Ovary (tissue), 10 donors: ENCODE measurements around the gene CASP10. TPM values are rescaled to one million over a fixed set of nuclear protein-coding genes. Genes with fewer than 3 reads are reported as not detected.

Experiments used
- DNase-seq, 5 donors: peaks; one replicate each; pipeline ENCODE4 v3.0.0-alpha.2; 2019 to 2020
- H3K27ac ChIP-seq, 2 donors: fragments of 200-600 bp; one replicate each; pipeline versions ENCODE4 v1.5.1 to v1.8.0; 2019 to 2022
- H3K27me3 ChIP-seq: fragments of 200-600 bp; one replicate; pipeline ENCODE4 v1.8.0; 2022
- H3K36me3 ChIP-seq: fragments of 200-600 bp; sonication (generic); one replicate; pipeline ENCODE4 v1.5.1; 2019
- H3K4me1 ChIP-seq: one replicate; pipeline ENCODE4 v1.8.1; 2013; ENCODE audit warnings: mild to moderate bottlenecking, moderate library complexity; ENCODE audit not compliant: insufficient read depth
- H3K4me3 ChIP-seq: fragments of 200-600 bp; sonication (generic); one replicate; pipeline ENCODE4 v1.5.1; 2017
- H3K9me3 ChIP-seq, 2 donors: fragments of 200-600 bp in 1 of 2; sonication (generic) in 1 of 2; one replicate each; pipeline versions ENCODE4 v1.5.1 to v1.8.1; 2013 to 2019; ENCODE audit warnings: mild to moderate bottlenecking in 1 of 2, moderate library complexity in 1 of 2
- CTCF ChIP-seq, 3 donors: fragments of 450-650 bp in 2 of 3; fragments of 200-600 bp in 1 of 3; IDR thresholded peaks; one replicate each; pipeline versions ENCODE4 v1.5.1 to v1.8.0; 2016 to 2022; ENCODE audit warnings: antibody characterized with exemption in 3 of 3, mild to moderate bottlenecking in 1 of 3
- EP300 ChIP-seq: sonication (generic); formaldehyde crosslinking; IDR thresholded peaks from one replicate; pipeline ENCODE4 v1.6.1; 2017; ENCODE audit warnings: antibody characterized with exemption
- POLR2A ChIP-seq: fragments of 450-650 bp; IDR thresholded peaks from one replicate; pipeline ENCODE4 v1.6.1; 2017; ENCODE audit warnings: antibody characterized with exemption, mild to moderate bottlenecking, moderate library complexity
- WGBS, 3 donors: extraction: QIAGEN DNeasy Blood & Tissue Kit in 1 of 3; methylation state at CpG; one replicate each; pipeline versions ENCODE4 v1.1.5 to v1.1.7; 2013 to 2017; 5-methylcytosine and 5-hydroxymethylcytosine counted together
- intact Hi-C, 4 donors: fragments of 100-400 bp; cut with DNase I; formaldehyde crosslinking; loops; one replicate each; pipeline versions ENCODE4 v1.11.0 to v1.15.1; 2022 to 2023
- long read RNA-seq, 3 donors: library from polyadenylated mRNA in 2 of 3; unstranded in 2 of 3; transcript quantifications; one replicate each; pipeline ENCODE4 v2.0.0 and lab custom pipeline, GENCODE V29; 2021 to 2026
- polyA plus RNA-seq, 2 donors: library from polyadenylated mRNA; stranded (reverse); fragments of 200-250 nt in 1 of 2; fragments of 350-450 nt in 1 of 2; fragmentation: Illumina TruSeq in 1 of 2; extraction: RNeasy Lipid Tissue Mini Kit (QIAGEN cat#74804) in 1 of 2; gene quantifications; one replicate each; pipeline ENCODE4 v1.2.3, GENCODE V29; 2013 to 2014
- total RNA-seq, 7 donors: library from RNA; depleted of rRNA in 2 of 7; stranded (reverse); fragments of >200 nt in 2 of 7; fragmentation: NEBNext Ultra II Directional in 3 of 7; extraction: Animal tissue kit (Norgen Biotek cat#: 25700) in 3 of 7; gene quantifications; one replicate each; pipeline versions ENCODE4 v1.1.0 to v1.2.4, GENCODE V29; 2016 to 2023
- donor health status: DM: no; HTN: no; CAD: no; lungs with moderate emphysema.
- donor health status: DM: no; HTN: no; CAD: no.
- donor health status: Bipolar disorder and iron deficiency.
- donor health status: DM: yes; HTN: yes; CAD: no.
- donor health status: DM: no; HTN: no; CAD: no.
- donor health status: DM: yes; HTN: yes; CAD: no.

CASP10 gene
- total RNA-seq: 10 to 100 TPM in 1 of 7 donors, 1 to 10 TPM in 6; 2.1 to 19.0 (median 3.8) TPM
- polyA plus RNA-seq: 1 to 10 TPM; 2.4 to 7.8 TPM
- long read RNA-seq, donor 1, partial matches to known transcripts: 1 of 2 reads
- long read RNA-seq, donor 1, other reads (novel, unspliced or antisense): 1 of 2 reads
- long read RNA-seq, donor 2: 0 reads
- long read RNA-seq, donor 3, partial matches to known transcripts: 0 of 1 reads
- long read RNA-seq, donor 3, other reads (novel, unspliced or antisense): 1 of 1 reads

DNA sequence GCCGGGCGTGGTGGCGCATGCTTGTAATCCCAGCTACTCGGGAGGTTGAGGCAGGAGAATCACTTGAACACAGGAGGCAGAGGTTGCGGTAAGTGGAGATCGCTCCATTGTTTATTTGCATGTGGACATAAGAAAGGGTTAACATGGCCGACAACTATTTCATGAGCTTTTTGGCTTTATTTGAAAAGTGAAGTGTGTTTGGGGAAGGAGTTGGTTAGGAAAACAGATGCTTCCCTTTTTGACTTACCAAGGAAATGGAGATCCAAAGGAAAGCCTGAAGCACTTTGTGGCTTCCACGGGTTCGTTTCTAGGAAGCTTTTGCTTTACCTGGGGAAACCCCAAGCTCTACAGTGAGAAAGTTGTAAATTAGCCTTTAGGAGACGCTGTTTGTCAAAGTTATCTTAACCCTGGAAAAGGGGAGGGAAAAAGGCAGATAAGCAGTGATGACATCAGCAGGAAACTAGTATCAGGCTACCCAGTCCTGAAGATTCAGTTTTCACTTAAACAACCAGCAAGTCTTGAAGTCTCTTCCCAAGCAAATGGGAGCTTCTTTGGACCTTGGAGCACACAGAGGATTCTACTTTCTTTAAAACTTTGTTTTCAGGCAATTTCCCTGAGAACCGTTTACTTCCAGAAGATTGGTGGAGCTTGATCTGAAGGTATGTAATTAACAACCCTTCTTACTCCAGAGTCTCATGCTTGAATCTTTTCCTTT, at the start of gene CASP10:
Gene CASP10 (plus strand): TSS at position 492 of the 715 bp plus-strand sequence. CDS start 2,637 bp downstream, outside the sequence.
- Histone ChIP-seq H3K4me3 (peak within 1 kb of the TSS; percentile 12), H3K27ac (no peak within 1 kb of the TSS), H3K36me3 (no peaks in the 10 kb centered on the region), H3K9me3 (no peaks in the 10 kb centered on the region), H3K4me1 (no peaks in the 10 kb centered on the region), H3K27me3 (no peaks in the 10 kb centered on the region)
- 48 to 51% (median 51%) methylated on average over 11 of the region's 11 CpGs for WGBS, 3 donors
- intact Hi-C loops: no loop called here
- no peak for DNase-seq
- no peak for TF ChIP-seq POLR2A
- TF ChIP-seq EP300: no peak
- TF ChIP-seq CTCF (IDR thresholded peaks at IDR 0.05): no peak

- no peak for DNase-seq
- Histone ChIP-seq H3K27ac (no peak overlapping the region), H3K4me3 (no peak overlapping the region), H3K4me1 (no peaks in the 10 kb centered on the region), H3K36me3 (no peaks in the 10 kb centered on the region), H3K27me3 (no peaks in the 10 kb centered on the region), H3K9me3 (no peaks in the 10 kb centered on the region)
- intact Hi-C loops: no loop called here
- WGBS, 3 donors: 83 to 86% (median 83%) methylated on average over 4 of the region's 4 CpGs
- TF ChIP-seq POLR2A (no peak), EP300 (no peak), CTCF (IDR thresholded peaks at IDR 0.05) (no peak)
Measured at GRCh38 chr2:201135386-201135785, 47.6 kb upstream of the CASP10 start.

DNA sequence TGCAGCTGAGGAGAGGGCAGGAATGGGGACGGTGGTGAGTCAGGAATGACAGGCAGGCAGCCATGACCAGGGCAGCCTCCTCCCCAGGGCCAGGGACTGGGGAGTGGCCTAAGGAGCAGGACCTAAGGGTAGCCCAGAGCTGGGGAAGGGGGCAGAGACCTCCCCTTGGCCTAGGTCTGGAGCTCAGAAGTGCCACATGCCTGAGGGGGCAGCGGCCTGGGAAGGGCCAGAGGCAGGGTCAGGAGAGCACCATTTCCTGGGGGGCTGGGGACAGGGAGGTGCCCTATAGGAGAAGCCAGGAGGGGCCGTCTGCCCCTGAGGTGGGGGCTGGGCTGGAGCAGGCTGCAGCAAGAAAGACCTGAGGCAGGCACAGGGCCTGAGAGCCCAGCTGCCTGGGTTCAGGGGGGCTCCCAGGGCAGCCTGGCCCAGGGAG, 46.0 kb upstream of the CASP10 start:
- H3K4me3 ChIP-seq: no peak overlapping the region
- TF ChIP-seq POLR2A: no peak
- H3K36me3 ChIP-seq: no peaks in the 10 kb centered on the region
- 90 to 94% (median 92%) methylated on average over 3 of the region's 3 CpGs for WGBS, 3 donors
- no peak overlapping the region for H3K27ac ChIP-seq
- H3K4me1 ChIP-seq: no peaks in the 10 kb centered on the region
- intact Hi-C loops: no loop called here
- DNase-seq: no peak
- no peaks in the 10 kb centered on the region for H3K27me3 ChIP-seq
- no peaks in the 10 kb centered on the region for H3K9me3 ChIP-seq

GRCh38 chr2:201137505-201138400, 45.2 kb upstream of the CASP10 start:
- Histone ChIP-seq H3K4me1 (no peaks in the 10 kb centered on the region), H3K36me3 (no peaks in the 10 kb centered on the region), H3K27me3 (no peaks in the 10 kb centered on the region), H3K27ac (no peak overlapping the region), H3K9me3 (no peaks in the 10 kb centered on the region), H3K4me3 (no peak overlapping the region)
- WGBS, 3 donors: 97 to 99% (median 97%) methylated on average over 28 of the region's 28 CpGs
- DNase-seq: no peak
- TF ChIP-seq POLR2A (no peak), EP300 (no peak), CTCF (IDR thresholded peaks at IDR 0.05) (no peak)
- intact Hi-C loops: no loop called here
